ENCODE data around the gene SNX24.

DNA sequence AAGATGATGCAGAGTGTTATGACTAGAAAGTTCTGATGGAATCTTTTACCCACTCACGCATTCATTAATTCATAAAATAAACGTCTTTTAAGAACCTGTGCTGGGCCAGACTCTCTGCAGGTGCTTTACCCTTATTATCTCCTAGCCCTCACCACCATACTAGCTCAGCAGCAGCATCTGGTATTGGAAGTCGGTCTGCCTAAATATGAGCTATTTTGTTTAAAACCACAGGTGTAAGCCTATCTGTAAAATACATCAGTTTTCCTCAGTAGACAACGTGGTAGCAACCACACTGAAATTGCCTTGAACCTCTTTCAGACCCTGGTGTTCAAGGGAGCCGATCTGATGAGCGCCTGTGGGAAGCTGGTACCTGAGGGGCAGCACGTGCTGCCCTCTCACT is 121.7 kb downstream of the SNX24 start:
- TF ChIP-seq, protein P1, sequence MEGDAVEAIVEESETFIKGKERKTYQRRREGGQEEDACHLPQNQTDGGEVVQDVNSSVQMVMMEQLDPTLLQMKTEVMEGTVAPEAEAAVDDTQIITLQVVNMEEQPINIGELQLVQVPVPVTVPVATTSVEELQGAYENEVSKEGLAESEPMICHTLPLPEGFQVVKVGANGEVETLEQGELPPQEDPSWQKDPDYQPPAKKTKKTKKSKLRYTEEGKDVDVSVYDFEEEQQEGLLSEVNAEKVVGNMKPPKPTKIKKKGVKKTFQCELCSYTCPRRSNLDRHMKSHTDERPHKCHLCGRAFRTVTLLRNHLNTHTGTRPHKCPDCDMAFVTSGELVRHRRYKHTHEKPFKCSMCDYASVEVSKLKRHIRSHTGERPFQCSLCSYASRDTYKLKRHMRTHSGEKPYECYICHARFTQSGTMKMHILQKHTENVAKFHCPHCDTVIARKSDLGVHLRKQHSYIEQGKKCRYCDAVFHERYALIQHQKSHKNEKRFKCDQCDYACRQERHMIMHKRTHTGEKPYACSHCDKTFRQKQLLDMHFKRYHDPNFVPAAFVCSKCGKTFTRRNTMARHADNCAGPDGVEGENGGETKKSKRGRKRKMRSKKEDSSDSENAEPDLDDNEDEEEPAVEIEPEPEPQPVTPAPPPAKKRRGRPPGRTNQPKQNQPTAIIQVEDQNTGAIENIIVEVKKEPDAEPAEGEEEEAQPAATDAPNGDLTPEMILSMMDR (conservative IDR thresholded peaks at IDR 0.05; ENCODE audit: low read depth, low read length): no peak
- no peak for TF ChIP-seq EZH2 (IDR thresholded peaks at IDR 0.05; ENCODE audit: low read length, unreplicated experiment)

Measured in PC-3 (cell line).